Upper lobe of left lung (tissue), 6 donors: ENCODE measurements around the gene ERGIC1. TPM values are rescaled to one million over a fixed set of nuclear protein-coding genes. Genes with fewer than 3 reads are reported as not detected.

Experiments used
- ATAC-seq, 2 donors: fragments of 200-7000 bp; cut with Tn5 transposase; one replicate each; pipeline ENCODE4 v1.9.1; 2022; ENCODE audit warnings: mild to moderate bottlenecking in 2 of 2, moderate library complexity in 2 of 2; ENCODE audit not compliant: low FRiP score in 2 of 2
- DNase-seq, 2 donors: peaks; one replicate each; pipeline ENCODE4 v3.0.0-alpha.2; 2019 to 2020
- H3K27ac ChIP-seq, 4 donors: fragments of 200-600 bp; sonication (generic); one replicate each; pipeline ENCODE4 v1.5.1; 2016 to 2019
- H3K27me3 ChIP-seq, 4 donors: fragments of 200-600 bp; sonication (generic); one replicate each; pipeline ENCODE4 v1.5.1; 2017 to 2019
- H3K36me3 ChIP-seq, 4 donors: fragments of 200-600 bp; sonication (generic); one replicate each; pipeline ENCODE4 v1.5.1; 2016 to 2019
- H3K4me1 ChIP-seq, 4 donors: fragments of 200-600 bp; sonication (generic); one replicate each; pipeline ENCODE4 v1.5.1; 2018 to 2019
- H3K4me3 ChIP-seq, 4 donors: fragments of 200-600 bp; sonication (generic); one replicate each; pipeline ENCODE4 v1.5.1; 2017 to 2019; ENCODE audit warnings: mild to moderate bottlenecking in 2 of 4, moderate library complexity in 1 of 4
- H3K9me3 ChIP-seq, 4 donors: fragments of 200-600 bp; sonication (generic); one replicate each; pipeline ENCODE4 v1.5.1; 2018 to 2019
- EP300 ChIP-seq, 4 donors: sonication (generic); formaldehyde crosslinking; IDR thresholded peaks; one replicate each; pipeline ENCODE4 v1.5.1; 2017; ENCODE audit warnings: antibody characterized with exemption in 4 of 4, control low read depth in 2 of 4
- POLR2A ChIP-seq, 4 donors: fragments of 450-650 bp; IDR thresholded peaks; one replicate each; pipeline ENCODE4 v1.5.1; 2016 to 2017; ENCODE audit warnings: antibody characterized with exemption in 4 of 4, mild to moderate bottlenecking in 2 of 4
- POLR2AphosphoS5 ChIP-seq, 2 donors: sonication (generic); formaldehyde crosslinking; IDR thresholded peaks; one replicate each; pipeline ENCODE4 v1.5.1; 2017; ENCODE audit warnings: antibody characterized with exemption in 2 of 2
- WGBS, 2 donors: methylation state at CpG; one replicate each; pipeline ENCODE4 v1.1.5; 2017 to 2018; 5-methylcytosine and 5-hydroxymethylcytosine counted together
- total RNA-seq, 6 donors: library from RNA; depleted of rRNA in 4 of 6; stranded (reverse); fragments of >200 nt in 4 of 6; gene quantifications; one replicate each; pipeline versions ENCODE4 v1.1.0 to v1.2.1, GENCODE V29; 2016 to 2021
- TF ChIP-seq, protein P1 (sequence below), 6 experiments: fragments of 450-650 bp in 4 of 6; fragments of 200-600 bp in 2 of 6; sonication (generic) in 2 of 6; IDR thresholded peaks; one replicate each; pipeline ENCODE4 v1.5.1; 2016 to 2019; ENCODE audit warnings: antibody characterized with exemption in 6 of 6
- donor health status: DM: no; HTN: no; CAD: no; lungs with moderate emphysema.
- donor health status: DM: no; HTN: yes; CAD: no; lungs with severe emphysema.

Gene ERGIC1
- total RNA-seq, 6 donors from 2014 or later, result 158 to 225 (median 173) TPM

DNA sequence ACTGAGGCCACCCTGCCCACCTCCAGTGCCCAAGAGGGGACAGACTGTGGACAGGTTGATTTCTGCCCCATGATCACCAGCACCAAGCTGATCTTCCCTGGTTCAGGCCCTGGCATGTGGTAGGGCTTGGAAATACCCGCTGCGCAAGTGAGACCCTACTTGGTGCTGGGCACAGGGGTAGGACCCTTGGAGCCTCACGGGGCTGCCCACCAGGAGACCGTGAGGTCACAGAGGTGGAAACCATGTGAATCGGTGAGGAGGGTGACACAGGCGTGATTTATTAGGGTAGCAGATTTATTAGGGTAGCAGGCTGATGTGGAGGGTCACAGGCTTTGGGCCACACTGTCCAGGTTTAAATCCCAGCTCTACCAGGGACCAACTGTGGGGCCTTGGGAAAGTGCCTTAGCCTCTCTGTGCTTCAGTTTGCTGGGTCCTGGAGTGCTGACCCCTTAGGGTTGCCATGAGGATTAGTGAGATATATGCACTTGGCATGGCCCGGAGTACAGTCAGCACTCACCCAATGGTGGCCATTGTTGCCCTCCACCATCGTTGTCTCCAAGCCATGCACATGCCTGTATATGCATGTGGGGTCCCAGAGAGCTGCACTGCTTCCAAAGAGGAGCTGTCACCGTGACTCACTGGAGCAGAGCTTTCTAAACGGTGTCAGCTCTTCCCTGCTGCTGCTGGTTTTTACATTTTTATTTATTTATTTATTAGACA lies 42.2 kb upstream of the ERGIC1 start:
- Histone ChIP-seq H3K36me3 (no peaks in the 10 kb centered on the region), H3K27ac (peak overlapping the region in 3 of 4 donors; percentile 42 to 92 (median 55)), H3K4me3 (no peak overlapping the region), H3K27me3 (no peaks in the 10 kb centered on the region), H3K9me3 (no peaks in the 10 kb centered on the region), H3K4me1 (peaks cover 33 to 60% (median 54%) of the 10 kb centered on the region in 4 donors)
- ATAC-seq, result no peak
- TF ChIP-seq POLR2AphosphoS5 (IDR thresholded peaks at IDR 0.05) (no peak), POLR2A (IDR thresholded peaks at IDR 0.05) (no peak), EP300 (IDR thresholded peaks at IDR 0.05) (no peak)
- TF ChIP-seq, protein P1, sequence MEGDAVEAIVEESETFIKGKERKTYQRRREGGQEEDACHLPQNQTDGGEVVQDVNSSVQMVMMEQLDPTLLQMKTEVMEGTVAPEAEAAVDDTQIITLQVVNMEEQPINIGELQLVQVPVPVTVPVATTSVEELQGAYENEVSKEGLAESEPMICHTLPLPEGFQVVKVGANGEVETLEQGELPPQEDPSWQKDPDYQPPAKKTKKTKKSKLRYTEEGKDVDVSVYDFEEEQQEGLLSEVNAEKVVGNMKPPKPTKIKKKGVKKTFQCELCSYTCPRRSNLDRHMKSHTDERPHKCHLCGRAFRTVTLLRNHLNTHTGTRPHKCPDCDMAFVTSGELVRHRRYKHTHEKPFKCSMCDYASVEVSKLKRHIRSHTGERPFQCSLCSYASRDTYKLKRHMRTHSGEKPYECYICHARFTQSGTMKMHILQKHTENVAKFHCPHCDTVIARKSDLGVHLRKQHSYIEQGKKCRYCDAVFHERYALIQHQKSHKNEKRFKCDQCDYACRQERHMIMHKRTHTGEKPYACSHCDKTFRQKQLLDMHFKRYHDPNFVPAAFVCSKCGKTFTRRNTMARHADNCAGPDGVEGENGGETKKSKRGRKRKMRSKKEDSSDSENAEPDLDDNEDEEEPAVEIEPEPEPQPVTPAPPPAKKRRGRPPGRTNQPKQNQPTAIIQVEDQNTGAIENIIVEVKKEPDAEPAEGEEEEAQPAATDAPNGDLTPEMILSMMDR (IDR thresholded peaks at IDR 0.05), result no peak
- no peak for DNase-seq
- WGBS, 2 donors, result 92 to 98% methylated on average over 8 to 10 of the region's 10 CpGs

DNA sequence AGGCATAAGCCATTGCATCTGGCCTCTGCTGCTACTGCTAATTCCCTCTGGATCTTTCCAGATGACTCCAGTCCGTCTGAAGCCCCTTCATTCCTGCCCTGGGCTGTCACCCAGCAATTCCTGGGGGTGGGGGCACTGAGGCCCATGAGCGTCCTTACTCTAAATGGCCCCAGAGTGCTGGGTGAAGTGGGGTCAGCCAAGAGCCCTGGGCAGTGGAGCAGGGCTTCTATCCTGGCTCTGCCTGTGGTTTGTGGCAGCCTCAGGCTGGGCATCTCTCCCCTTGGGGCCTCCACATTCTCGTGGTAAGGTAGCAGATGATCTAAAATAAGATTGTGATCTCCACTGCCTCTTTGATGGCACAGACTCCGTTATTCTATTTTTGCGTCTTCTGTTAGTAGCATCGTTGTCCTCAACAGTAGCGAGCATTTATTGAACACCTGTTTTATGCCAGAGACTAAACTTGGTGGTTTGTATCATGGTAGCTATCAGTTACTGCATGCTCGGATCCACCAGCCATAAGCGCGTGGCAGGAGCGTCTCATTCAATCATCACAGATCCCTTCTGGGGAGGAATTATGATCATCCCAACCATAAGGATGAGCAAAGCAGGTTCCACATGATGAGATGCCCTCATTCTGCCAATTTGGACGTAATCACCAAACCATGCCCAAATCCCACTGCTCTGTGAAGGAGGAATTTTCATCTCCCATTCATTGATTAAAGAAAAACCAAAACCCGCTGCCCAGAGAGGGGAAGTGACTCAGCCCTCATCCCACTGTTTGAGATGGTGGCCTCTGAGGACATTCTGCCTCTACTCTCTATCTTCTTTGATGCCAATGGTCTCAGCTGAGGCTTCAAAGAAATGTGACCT lies 41.1 kb upstream of the ERGIC1 start:
- WGBS, 2 donors, result 70 to 83% methylated on average over 9 to 13 of the region's 13 CpGs
- Histone ChIP-seq H3K27me3 (no peaks in the 10 kb centered on the region), H3K36me3 (no peaks in the 10 kb centered on the region), H3K27ac (peak overlapping the region in 3 of 4 donors; percentile 79 to 92 (median 82)), H3K4me1 (peaks cover 36 to 64% (median 58%) of the 10 kb centered on the region in 4 donors), H3K4me3 (no peak overlapping the region), H3K9me3 (no peaks in the 10 kb centered on the region)
- TF ChIP-seq EP300 (IDR thresholded peaks at IDR 0.05) (no peak), POLR2A (IDR thresholded peaks at IDR 0.05) (no peak), POLR2AphosphoS5 (IDR thresholded peaks at IDR 0.05) (no peak)
- TF ChIP-seq, protein P1 (IDR thresholded peaks at IDR 0.05), result no peak
- DNase-seq (no peak), ATAC-seq (no peak)

DNA sequence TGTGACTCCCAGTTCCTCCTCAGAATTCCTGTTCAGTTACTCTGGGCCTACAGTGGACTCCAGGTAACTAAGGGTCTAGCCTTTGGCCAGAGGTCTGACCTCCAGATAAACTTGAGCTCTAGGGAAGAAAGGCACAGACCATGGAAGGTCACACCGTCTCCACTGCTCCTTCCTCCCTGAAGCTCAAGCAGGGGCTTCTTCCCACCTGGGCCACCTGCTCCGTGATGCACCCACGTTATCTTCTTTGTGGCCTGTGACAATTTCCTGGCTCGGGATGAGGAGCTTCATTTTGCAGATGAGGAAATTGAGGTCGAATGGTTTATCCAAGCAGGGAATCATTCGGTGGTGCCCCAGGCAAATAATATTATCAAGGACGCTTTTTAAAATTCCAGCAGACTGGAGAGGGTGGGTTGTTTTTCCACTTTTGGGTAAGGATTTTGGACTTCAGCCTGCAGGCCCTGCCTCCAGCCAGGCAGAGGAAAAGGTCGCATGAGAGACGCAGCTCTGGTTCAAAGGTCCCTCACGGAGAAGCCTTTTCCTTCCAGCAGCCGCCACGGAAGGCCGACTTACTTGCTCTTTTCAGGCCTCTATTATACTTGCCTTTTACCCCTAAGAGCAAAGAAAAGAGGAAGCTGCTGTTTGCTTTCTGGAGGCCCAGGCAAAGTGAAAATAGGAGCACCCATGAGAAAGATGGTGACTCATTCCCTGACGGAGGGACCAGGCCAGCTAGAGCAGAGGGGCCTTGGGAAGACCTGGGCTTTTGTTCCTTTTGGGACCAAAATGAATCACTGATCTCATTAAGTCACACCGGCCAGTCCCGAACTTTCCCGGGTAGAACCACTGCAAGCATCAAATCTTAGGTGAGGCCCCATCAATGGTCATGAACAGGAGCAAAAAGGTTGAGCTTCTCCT lies 40.2 kb upstream of the ERGIC1 start:
- Histone ChIP-seq H3K36me3 (no peaks in the 10 kb centered on the region), H3K9me3 (no peaks in the 10 kb centered on the region), H3K4me1 (peaks cover 35 to 63% (median 57%) of the 10 kb centered on the region in 4 donors), H3K27me3 (no peaks in the 10 kb centered on the region), H3K27ac (peak overlapping the region; percentile 72 to 92 (median 80)), H3K4me3 (no peak overlapping the region)
- 74 to 78% methylated on average over 17 of the region's 17 CpGs for WGBS, 2 donors
- ATAC-seq (no peak), DNase-seq (peak in 1 of 2 donors; percentile 64)
- TF ChIP-seq POLR2A (IDR thresholded peaks at IDR 0.05), result no peak
- TF ChIP-seq EP300 (IDR thresholded peaks at IDR 0.05), result no peak
- no peak for TF ChIP-seq POLR2AphosphoS5 (IDR thresholded peaks at IDR 0.05)
- TF ChIP-seq, protein P1 (IDR thresholded peaks at IDR 0.05), result no peak

DNA sequence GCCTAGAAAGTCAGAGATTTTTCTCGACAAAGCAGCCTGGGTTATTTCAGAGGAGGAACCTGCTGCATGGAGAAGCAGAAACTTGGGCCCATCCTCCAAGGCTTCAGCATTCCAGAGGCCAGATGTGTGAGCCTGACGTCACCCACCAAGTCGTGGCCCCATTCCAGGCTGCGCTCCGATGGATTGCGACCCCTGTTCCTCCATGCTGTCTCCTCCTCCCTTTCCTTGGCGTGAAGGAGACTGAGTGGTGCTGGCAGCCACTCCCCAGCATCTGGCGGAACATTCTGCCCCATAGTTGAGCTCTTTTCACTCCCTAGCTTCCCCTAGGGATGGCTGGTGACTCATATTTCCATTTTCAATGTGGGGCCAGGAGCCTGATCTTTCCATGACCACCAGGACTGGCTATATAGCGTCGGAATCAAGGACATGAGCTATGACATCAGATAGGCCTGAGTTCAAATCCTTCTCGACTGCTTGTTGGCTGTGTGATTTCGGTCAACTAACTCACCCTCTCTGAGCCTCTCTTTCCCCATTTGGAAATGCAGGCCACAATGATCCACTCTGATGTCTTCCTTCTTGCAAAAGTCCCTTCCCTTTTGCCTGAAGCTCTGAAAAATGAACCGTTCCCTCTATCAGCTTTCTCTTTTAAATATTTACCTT lies 38.6 kb upstream of the ERGIC1 start:
- Histone ChIP-seq H3K27me3 (no peaks in the 10 kb centered on the region), H3K36me3 (no peaks in the 10 kb centered on the region), H3K4me3 (no peak overlapping the region), H3K27ac (peak overlapping the region; percentile 3 to 92 (median 77)), H3K9me3 (no peaks in the 10 kb centered on the region), H3K4me1 (peaks cover 35 to 63% (median 58%) of the 10 kb centered on the region in 4 donors)
- TF ChIP-seq, protein P1 (IDR thresholded peaks at IDR 0.05), result peak in 1 of 6 experiments; percentile 33
- peak in 2 of 4 donors; percentile 64 to 80 for TF ChIP-seq EP300 (IDR thresholded peaks at IDR 0.05)
- TF ChIP-seq POLR2AphosphoS5 (IDR thresholded peaks at IDR 0.05), result peak; percentile 76 to 92
- TF ChIP-seq POLR2A (IDR thresholded peaks at IDR 0.05), result no peak
- DNase-seq (peak; percentile 63 to 87), ATAC-seq (peak; percentile 79 to 87)
- 52 to 68% methylated on average over 13 of the region's 13 CpGs for WGBS, 2 donors
